HepG2 (cell line): ENCODE data around the gene BICDL2. TPM values are rescaled to one million over a fixed set of nuclear protein-coding genes. Genes with fewer than 3 reads are reported as not detected.
A peak's percentile ranks its signal among the peaks of the same experiment; 100 is the strongest.

Experiments used
- ATAC-seq: fragments of 200-7000 bp; cut with Tn5 transposase; 3 replicates; pipeline ENCODE4 v1.9.1; 2020; ENCODE audit warnings: mild to moderate bottlenecking, moderate library complexity
- BruUV-seq: library from RNA; stranded (reverse); fragments of 400-500 nt; replicated peaks from 2 replicates; lab custom pipeline; 2021; lab: Mats Ljungman, UMichigan
- CTCF ChIA-PET: fragments of 300-600 bp; formaldehyde crosslinking; extraction: SDS; loops from one replicate; lab custom pipeline; 2021; ENCODE audit warnings: low total read pairs, inconsistent platforms, low intra/inter-chr PET ratio; lab: Yijun Ruan, JAX
- POLR2A ChIA-PET: fragments of 350-600 bp; sonication (Branson Sonifier 250); formaldehyde crosslinking; loops from one replicate; lab custom pipeline; 2020; ENCODE audit warnings: antibody characterized with exemption, inconsistent platforms; lab: Yijun Ruan, JAX
- DNase-seq: peaks from one replicate; pipeline ENCODE4 v3.0.0-alpha.2; 2015; ENCODE audit warnings: low spot score
- FAIRE-seq: peaks from 3 replicates; lab custom pipeline; 2011; peaks lifted over from hg19 to GRCh38; lab: Jason Lieb, UNC
- H2AFZ ChIP-seq: one replicate; pipeline ENCODE4 v1.6.1; 2011; ENCODE audit warnings: low read length, inconsistent platforms
- H3K27ac ChIP-seq: fragments of 300-600 bp; 3 replicates; pipeline ENCODE4 v1.8.0; 2011; ENCODE audit warnings: mixed run types, mild to moderate bottlenecking, mixed read lengths, low read length, inconsistent platforms; ENCODE audit not compliant: insufficient read depth; ENCODE audit errors: extremely low read length
- H3K27me3 ChIP-seq, 2 experiments: fragments of 200-600 bp in 1 of 2; 2 replicates in 1 of 2; 3 replicates in 1 of 2; pipeline versions ENCODE4 v1.6.0 to v1.8.0; 2011; ENCODE audit warnings: low read length in 2 of 2, mild to moderate bottlenecking in 2 of 2, moderate library complexity in 2 of 2, inconsistent platforms in 1 of 2; ENCODE audit not compliant: insufficient read depth in 2 of 2, control insufficient read depth in 1 of 2
- H3K36me3 ChIP-seq, 2 experiments: fragments of 200-600 bp in 1 of 2; replicated peaks in 1 of 2; 2 replicates in 1 of 2; 3 replicates in 1 of 2; pipeline versions ENCODE4 v1.5.1 to v1.8.0; 2011; ENCODE audit warnings: low read length in 2 of 2, inconsistent platforms in 1 of 2; ENCODE audit not compliant: insufficient read depth in 2 of 2, control insufficient read depth in 1 of 2
- H3K4me1 ChIP-seq: 2 replicates; pipeline ENCODE4 v1.5.1; 2012; ENCODE audit warnings: low read length, inconsistent platforms; ENCODE audit not compliant: insufficient read depth
- H3K4me2 ChIP-seq: 2 replicates; pipeline ENCODE4 v1.6.0; 2011; ENCODE audit warnings: low read depth, low read length, inconsistent platforms
- H3K4me3 ChIP-seq, 3 experiments: fragments of 200-600 bp in 1 of 3; sonication (generic), shearing (Covaris generic) in 1 of 3; replicated peaks in 1 of 3; 2 replicates each; pipeline ENCODE4 v1.5.1; 2011 to 2016; ENCODE audit warnings: low read length in 3 of 3, inconsistent platforms in 2 of 3, low read depth in 2 of 3, mild to moderate bottlenecking in 2 of 3, control low read depth in 1 of 3, mixed read lengths in 1 of 3; ENCODE audit not compliant: insufficient read depth in 1 of 3
- H3K79me2 ChIP-seq: one replicate; pipeline ENCODE4 v1.6.1; 2011; ENCODE audit warnings: low read length, inconsistent platforms; ENCODE audit not compliant: insufficient read depth
- H3K9ac ChIP-seq: 2 replicates; pipeline ENCODE4 v1.6.0; 2011; ENCODE audit warnings: mild to moderate bottlenecking, low read depth, low read length, inconsistent platforms; ENCODE audit not compliant: insufficient read depth
- H3K9me3 ChIP-seq: 2 replicates; pipeline ENCODE4 v1.5.1; 2012; ENCODE audit warnings: mild to moderate bottlenecking, low read length
- H4K20me1 ChIP-seq: 2 replicates; pipeline ENCODE4 v1.6.0; 2011; ENCODE audit warnings: inconsistent platforms, mild to moderate bottlenecking, low read length, moderate library complexity; ENCODE audit not compliant: insufficient read depth
- CREM ChIP-seq, 2 experiments: sonication (generic) in 1 of 2; formaldehyde crosslinking in 1 of 2; IDR thresholded peaks; 2 replicates each; pipeline versions ENCODE4 v1.4.0 to v1.6.1; 2016 to 2020; ENCODE audit warnings: antibody characterized with exemption in 1 of 2, mild to moderate bottlenecking in 1 of 2, missing genetic modification reagents in 1 of 2
- ETV5 ChIP-seq: IDR thresholded peaks from 2 replicates; pipeline ENCODE4 v1.6.1; 2018; ENCODE audit warnings: missing biosample characterization, missing genetic modification reagents, inconsistent platforms, borderline replicate concordance
- HDAC1 ChIP-seq: sonication (generic); formaldehyde crosslinking; IDR thresholded peaks from 2 replicates; pipeline ENCODE4 v1.5.1; 2020; ENCODE audit warnings: mild to moderate bottlenecking, missing genetic modification reagents
- HNF4G ChIP-seq, 2 experiments: sonication (generic) in 1 of 2; formaldehyde crosslinking in 1 of 2; IDR thresholded peaks; 2 replicates each; pipeline versions ENCODE4 v1.4.0 to v1.6.1; 2011 to 2020; ENCODE audit warnings: borderline replicate concordance in 2 of 2, low read depth in 2 of 2, mild to moderate bottlenecking in 2 of 2, low read length in 1 of 2, missing genetic modification reagents in 1 of 2, moderate library complexity in 1 of 2
- HOXA9 ChIP-seq: sonication (generic); formaldehyde crosslinking; IDR thresholded peaks from 2 replicates; pipeline ENCODE4 v1.8.1; 2022; ENCODE audit warnings: missing genetic modification reagents, mild to moderate bottlenecking, moderate library complexity, borderline replicate concordance
- IKZF1 ChIP-seq: fragments of 450-650 bp; IDR thresholded peaks from 2 replicates; pipeline ENCODE4 v1.7.1; 2016
- PAF1 ChIP-seq: IDR thresholded peaks from 2 replicates; pipeline ENCODE4 v1.6.1; 2016; ENCODE audit warnings: missing genetic modification reagents, missing compliant biosample characterization
- PCBP2 ChIP-seq: fragments of 200-400 bp; formaldehyde crosslinking; optimal IDR thresholded peaks from 2 replicates; pipeline ENCODE3; 2018; ENCODE audit warnings: low read length, low read depth; ENCODE audit not compliant: poor library complexity, severe bottlenecking
- POGK ChIP-seq: sonication (generic); formaldehyde crosslinking; conservative IDR thresholded peaks from 2 replicates; pipeline ENCODE4 v1.8.0; 2022; ENCODE audit warnings: mild to moderate bottlenecking, moderate library complexity, missing genetic modification reagents
- SMAD1 ChIP-seq: sonication (generic); formaldehyde crosslinking; IDR thresholded peaks from 2 replicates; pipeline ENCODE4 v1.4.0; 2020; ENCODE audit warnings: missing genetic modification reagents, low read depth, mild to moderate bottlenecking, borderline replicate concordance
- ZC3H4 ChIP-seq: sonication (generic); formaldehyde crosslinking; IDR thresholded peaks from 2 replicates; pipeline ENCODE4 v1.4.0; 2020; ENCODE audit warnings: missing genetic modification reagents, borderline replicate concordance
- ZNF672 ChIP-seq: sonication (generic); formaldehyde crosslinking; IDR thresholded peaks from 2 replicates; pipeline ENCODE4 v1.8.1; 2022; ENCODE audit warnings: missing genetic modification reagents
- ZNF687 ChIP-seq: sonication (generic); formaldehyde crosslinking; IDR thresholded peaks from 2 replicates; pipeline ENCODE4 v1.5.1; 2020; ENCODE audit warnings: mild to moderate bottlenecking, missing genetic modification reagents, moderate library complexity
- WGBS: methylation state at CpG from one replicate; pipeline ENCODE4 v1.1.6; 2017; ENCODE audit warnings: low lambda C conversion rate; 5-methylcytosine and 5-hydroxymethylcytosine counted together
- in situ Hi-C: cut with HindIII; loops from 2 replicates; pipeline ENCODE4 v1.10.0; 2017; ENCODE audit warnings: low pct_unique_long_range_greater_than_20kb; ENCODE audit not compliant: extremely low pct_ligation_motif_present
- intact Hi-C: fragments of 100-400 bp; cut with micrococcal nuclease; formaldehyde crosslinking; loops from one replicate; pipeline ENCODE4 v1.10.0; 2022; ENCODE audit not compliant: unreplicated experiment
- polyA plus RNA-seq, 8 experiments: library from polyadenylated mRNA; depleted of rRNA in 3 of 8; stranded (reverse) in 7 of 8; unstranded in 1 of 8; fragments of >200 nt; fragmentation: Illumina TruSeq in 4 of 8; extraction: Trizol in 4 of 8; gene quantifications; 2 replicates each; pipeline versions ENCODE4 v1.2.1 to v1.2.3, GENCODE V29; 2011 to 2016; ENCODE audit warnings: low read depth in 4 of 8, missing spikeins in 1 of 8, mixed read lengths in 1 of 8; ENCODE audit not compliant: insufficient read depth in 1 of 8
- total RNA-seq, 5 experiments: library from RNA; depleted of rRNA; stranded (reverse); fragments of >200 nt; fragmentation: Illumina TruSeq; extraction: Trizol; gene quantifications; 2 replicates each; pipeline ENCODE4 v1.2.3, GENCODE V29; 2016; ENCODE audit warnings: low read depth in 1 of 5
- TF ChIP-seq, protein P1 (sequence below): sonication (generic); formaldehyde crosslinking; IDR thresholded peaks from 2 replicates; pipeline ENCODE4 v1.4.0; 2020; ENCODE audit warnings: mild to moderate bottlenecking, missing genetic modification reagents
- TF ChIP-seq, protein P2 (sequence below): IDR thresholded peaks from 2 replicates; pipeline ENCODE4 v1.6.1; 2016; ENCODE audit warnings: low read depth, borderline replicate concordance

BICDL2 gene
- total and polyA plus RNA-seq, 2 of the 13 experiments (the other 11 are each of a cell fraction or from before 2014, with no cell fraction given), result 0.12 TPM; not detected in 1

GRCh38 chr16:3007059-3007956 lies 29.4 kb downstream of the BICDL2 start:
- Histone ChIP-seq H3K4me2 (peak overlapping the region; percentile 68), H3K27me3 (peaks cover 3 to 10% of the 10 kb centered on the region in 2 experiments; a peak in 4 of 5 replicates), H3K36me3 (no peaks in the 10 kb centered on the region), H3K79me2 (no peaks in the 10 kb centered on the region), H3K4me1 (peaks cover 72% of the 10 kb centered on the region), H3K9ac (peak overlapping the region; percentile 59), H3K4me3 (peak overlapping the region in 1 of 3 experiments; percentile 59; a peak in 2 of 6 replicates), H3K27ac (peak overlapping the region; percentile 84), H4K20me1 (no peaks in the 10 kb centered on the region), H2AFZ (no peak overlapping the region), H3K9me3 (no peaks in the 10 kb centered on the region)
- intact Hi-C loops, result no loop called here
- WGBS, result 35% methylated on average over 11 of the region's 13 CpGs
- BruUV-seq, result TSS peak; percentile 43
- POLR2A ChIA-PET, result interaction anchor here (0.8 to 14.2 kb wide), 5 partner anchors 15 to 124 kb away, joined by 3 to 750 read pairs (median 4); partner anchors contain the start of genes CLDN6, FLYWCH2, HCFC1R1 and IL32
- in situ Hi-C loops, result no loop called here
- ATAC-seq (0 out of 3 replicates have a peak, but pooled peaks have one; percentile 1), DNase-seq (no peak), FAIRE-seq (peak; percentile 4)
- CTCF ChIA-PET, result no interaction called here
- TF ChIP-seq ZC3H4 (CRISPR knock-in tag) (no peak), ZNF672 (no peak), PAF1 (no peak), ZNF687 (CRISPR knock-in tag) (peak; percentile 85), ETV5 (CRISPR knock-in tag) (peak; percentile 34; the same call in 1 of the 2 replicates), HNF4G (IDR thresholded peaks at IDR 0.05; ENCODE audit: borderline replicate concordance, low read depth, low read length) (peak; percentile 72), HNF4G (CRISPR knock-in tag; IDR thresholded peaks at IDR 0.05; ENCODE audit: borderline replicate concordance, low read depth) (no peak), POGK (CRISPR knock-in tag) (no peak), HOXA9 (CRISPR knock-in tag) (no peak), IKZF1 (no peak), CREM (IDR thresholded peaks at IDR 0.05) (peak; percentile 14; the same call in 1 of the 2 replicates), CREM (CRISPR knock-in tag; IDR thresholded peaks at IDR 0.05) (no peak), HDAC1 (peak; percentile 54; the same call in 1 of the 2 replicates), PCBP2 (no peak), SMAD1 (CRISPR knock-in tag) (no peak)
- TF ChIP-seq, protein P1, sequence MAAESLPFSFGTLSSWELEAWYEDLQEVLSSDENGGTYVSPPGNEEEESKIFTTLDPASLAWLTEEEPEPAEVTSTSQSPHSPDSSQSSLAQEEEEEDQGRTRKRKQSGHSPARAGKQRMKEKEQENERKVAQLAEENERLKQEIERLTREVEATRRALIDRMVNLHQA (CRISPR knock-in tag), result no peak
- TF ChIP-seq, protein P2, sequence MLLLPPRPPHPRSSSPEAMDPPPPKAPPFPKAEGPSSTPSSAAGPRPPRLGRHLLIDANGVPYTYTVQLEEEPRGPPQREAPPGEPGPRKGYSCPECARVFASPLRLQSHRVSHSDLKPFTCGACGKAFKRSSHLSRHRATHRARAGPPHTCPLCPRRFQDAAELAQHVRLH (CRISPR knock-in tag), result no peak
